ENCODE measurements around the gene FOXO6.

The FOXO6 gene

DNA sequence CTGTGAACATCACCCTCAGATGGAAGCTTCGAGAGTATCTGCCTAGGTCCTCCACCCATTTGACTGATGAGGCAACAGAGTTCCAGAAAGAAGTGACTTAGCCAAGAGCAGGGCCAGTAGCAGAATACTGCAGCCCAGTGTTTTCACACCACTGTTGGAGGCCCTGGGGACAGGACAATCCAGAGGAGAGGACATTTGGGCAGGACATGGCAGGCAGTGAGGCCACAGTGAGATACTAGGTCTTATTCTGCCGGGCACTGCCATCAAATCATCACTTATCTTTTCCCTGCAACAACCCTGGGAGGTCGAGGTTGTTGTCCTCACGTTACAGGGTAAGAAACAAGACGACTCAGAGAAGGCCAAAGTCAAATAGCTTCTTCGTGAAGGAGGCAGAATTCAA, 5.5 kb upstream of the FOXO6 start:
- TF ChIP-seq, protein P1, sequence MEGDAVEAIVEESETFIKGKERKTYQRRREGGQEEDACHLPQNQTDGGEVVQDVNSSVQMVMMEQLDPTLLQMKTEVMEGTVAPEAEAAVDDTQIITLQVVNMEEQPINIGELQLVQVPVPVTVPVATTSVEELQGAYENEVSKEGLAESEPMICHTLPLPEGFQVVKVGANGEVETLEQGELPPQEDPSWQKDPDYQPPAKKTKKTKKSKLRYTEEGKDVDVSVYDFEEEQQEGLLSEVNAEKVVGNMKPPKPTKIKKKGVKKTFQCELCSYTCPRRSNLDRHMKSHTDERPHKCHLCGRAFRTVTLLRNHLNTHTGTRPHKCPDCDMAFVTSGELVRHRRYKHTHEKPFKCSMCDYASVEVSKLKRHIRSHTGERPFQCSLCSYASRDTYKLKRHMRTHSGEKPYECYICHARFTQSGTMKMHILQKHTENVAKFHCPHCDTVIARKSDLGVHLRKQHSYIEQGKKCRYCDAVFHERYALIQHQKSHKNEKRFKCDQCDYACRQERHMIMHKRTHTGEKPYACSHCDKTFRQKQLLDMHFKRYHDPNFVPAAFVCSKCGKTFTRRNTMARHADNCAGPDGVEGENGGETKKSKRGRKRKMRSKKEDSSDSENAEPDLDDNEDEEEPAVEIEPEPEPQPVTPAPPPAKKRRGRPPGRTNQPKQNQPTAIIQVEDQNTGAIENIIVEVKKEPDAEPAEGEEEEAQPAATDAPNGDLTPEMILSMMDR (IDR thresholded peaks at IDR 0.05; ENCODE audit: control extremely low read depth, extremely low read depth, low read depth, missing control alignments), result no peak
- ChIA-PET CTCF (interaction anchor here (1.0 to 2.4 kb wide), 4 partner anchors 9 to 62 kb away, joined by 3 to 6 read pairs (median 4); no protein-coding TSS in a partner anchor), POLR2A (no interaction called here)
- DNase-seq (ENCODE audit: extremely low spot score), result no peak

DNA sequence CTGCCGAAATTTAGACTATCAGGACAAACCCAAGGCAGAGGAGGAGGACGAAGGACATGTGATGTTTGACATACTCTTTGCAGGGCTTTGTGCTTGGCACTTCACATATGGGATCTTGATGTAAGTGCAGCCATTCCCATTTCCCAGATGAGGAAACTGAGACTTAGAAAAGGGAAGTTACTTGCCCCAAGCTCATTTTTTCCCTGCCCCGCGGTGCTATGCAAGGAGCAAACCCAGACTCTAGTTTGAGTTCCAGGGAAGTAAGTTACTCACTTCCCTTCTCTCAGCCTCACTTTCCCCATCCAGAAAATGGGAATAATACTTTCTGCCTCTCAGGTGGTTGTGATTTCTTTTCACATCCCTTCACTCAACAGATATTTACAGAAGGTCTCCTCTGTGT, 4.5 kb upstream of the FOXO6 start:
- TF ChIP-seq, protein P1 (IDR thresholded peaks at IDR 0.05; ENCODE audit: control extremely low read depth, extremely low read depth, low read depth, missing control alignments), result no peak
- no peak for DNase-seq (ENCODE audit: extremely low spot score)

DNA sequence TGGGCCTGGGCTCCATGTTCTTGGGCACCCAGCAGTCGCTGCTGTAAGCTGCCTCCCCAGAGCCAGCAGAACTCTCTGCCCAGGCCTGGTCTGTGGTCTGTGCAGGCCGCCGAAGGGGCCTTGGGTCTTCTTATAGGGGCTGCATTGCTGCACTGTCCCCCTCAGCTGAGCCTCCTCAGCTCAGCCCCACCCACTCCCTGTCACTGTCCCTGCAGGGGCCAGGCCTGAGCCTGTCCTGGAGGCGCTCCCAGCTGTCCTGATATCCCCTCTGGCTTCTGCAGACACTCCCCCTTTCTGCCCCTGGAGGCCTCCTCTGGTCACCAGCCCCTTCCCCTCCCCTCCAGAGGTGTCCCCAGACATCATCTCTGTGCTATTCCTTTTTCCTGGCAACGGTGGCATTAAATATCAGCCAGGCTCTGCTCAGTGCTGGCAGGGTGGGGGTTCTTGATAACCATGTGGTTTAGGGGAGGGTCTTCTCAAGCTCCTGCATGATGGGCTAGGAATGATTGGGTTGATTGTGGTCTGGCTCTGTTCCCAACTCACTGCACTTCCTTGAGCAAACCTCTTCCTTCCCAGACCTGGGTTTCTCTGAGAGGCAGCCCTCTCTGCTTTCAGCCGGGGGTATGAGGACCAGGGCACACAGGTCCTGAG, 3.7 kb upstream of the FOXO6 start:
- no peak for DNase-seq (ENCODE audit: extremely low spot score)
- ChIA-PET POLR2A (no interaction called here), CTCF (interaction anchor here (1.0 to 1.2 kb wide), 2 partner anchors 16 to 37 kb away, joined by 3 read pairs; no protein-coding TSS in a partner anchor)
- TF ChIP-seq, protein P1 (IDR thresholded peaks at IDR 0.05; ENCODE audit: control extremely low read depth, extremely low read depth, low read depth, missing control alignments), result no peak

More for the DNA sequence above, 4.5 kb upstream of the FOXO6 start:
- ChIA-PET CTCF (interaction anchor here (1.2 to 2.4 kb wide), 2 partner anchors 38 to 61 kb away, joined by 3 to 6 read pairs; no protein-coding TSS in a partner anchor), POLR2A (no interaction called here)

DNA sequence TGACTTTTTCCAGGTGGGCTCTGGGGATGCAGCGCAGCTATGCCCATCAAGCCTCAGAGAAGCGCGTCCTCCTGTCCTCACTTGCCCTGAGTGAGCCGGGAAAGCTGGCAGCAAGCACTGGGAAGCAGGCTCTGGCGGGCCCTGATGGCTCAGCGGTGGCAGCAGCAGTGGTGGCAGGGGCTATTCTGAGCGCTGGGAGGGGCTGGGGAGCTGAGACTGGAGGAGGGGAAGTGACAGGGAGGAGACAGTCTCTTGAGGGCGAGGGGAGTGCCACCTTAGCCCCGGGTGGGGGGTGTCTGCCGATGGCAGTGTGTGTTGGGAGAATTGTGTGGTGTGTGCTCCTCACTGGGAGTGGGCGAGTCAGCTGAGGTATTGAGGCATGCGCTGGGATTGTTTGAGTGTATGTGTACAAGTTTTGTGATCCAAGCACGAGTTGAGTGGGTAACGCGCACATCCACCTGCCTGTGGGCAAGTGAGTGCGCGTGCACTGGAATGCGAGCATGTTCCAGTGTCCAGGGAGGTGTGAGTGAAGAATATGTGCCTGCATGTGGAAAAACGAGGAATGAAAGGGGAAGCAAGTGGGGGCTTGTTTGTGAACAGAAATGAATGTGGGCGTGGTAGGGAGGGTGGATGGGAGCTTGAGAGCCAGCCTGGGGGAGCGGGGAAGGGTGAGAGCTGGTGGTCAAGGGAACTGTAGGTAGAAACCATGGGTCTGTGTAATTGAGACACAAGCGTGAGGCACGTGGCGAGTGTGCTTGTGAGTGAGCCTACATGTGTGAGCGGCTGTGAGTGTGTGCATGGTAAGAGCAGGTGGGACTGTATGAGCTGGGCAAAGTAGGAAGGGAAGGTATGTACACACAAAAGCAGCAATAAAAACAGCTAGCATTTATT, 2.9 kb upstream of the FOXO6 start:
- TF ChIP-seq, protein P1 (IDR thresholded peaks at IDR 0.05; ENCODE audit: control extremely low read depth, extremely low read depth, low read depth, missing control alignments), result no peak
- POLR2A ChIA-PET, result interaction anchor here (0.5 kb wide), 1 partner anchor 14 kb away, joined by 3 read pairs; no protein-coding TSS in a partner anchor
- CTCF ChIA-PET, result interaction anchor here (1.0 kb wide), 1 partner anchor 16 kb away, joined by 3 read pairs; no protein-coding TSS in a partner anchor
- no peak for DNase-seq (ENCODE audit: extremely low spot score)

DNA sequence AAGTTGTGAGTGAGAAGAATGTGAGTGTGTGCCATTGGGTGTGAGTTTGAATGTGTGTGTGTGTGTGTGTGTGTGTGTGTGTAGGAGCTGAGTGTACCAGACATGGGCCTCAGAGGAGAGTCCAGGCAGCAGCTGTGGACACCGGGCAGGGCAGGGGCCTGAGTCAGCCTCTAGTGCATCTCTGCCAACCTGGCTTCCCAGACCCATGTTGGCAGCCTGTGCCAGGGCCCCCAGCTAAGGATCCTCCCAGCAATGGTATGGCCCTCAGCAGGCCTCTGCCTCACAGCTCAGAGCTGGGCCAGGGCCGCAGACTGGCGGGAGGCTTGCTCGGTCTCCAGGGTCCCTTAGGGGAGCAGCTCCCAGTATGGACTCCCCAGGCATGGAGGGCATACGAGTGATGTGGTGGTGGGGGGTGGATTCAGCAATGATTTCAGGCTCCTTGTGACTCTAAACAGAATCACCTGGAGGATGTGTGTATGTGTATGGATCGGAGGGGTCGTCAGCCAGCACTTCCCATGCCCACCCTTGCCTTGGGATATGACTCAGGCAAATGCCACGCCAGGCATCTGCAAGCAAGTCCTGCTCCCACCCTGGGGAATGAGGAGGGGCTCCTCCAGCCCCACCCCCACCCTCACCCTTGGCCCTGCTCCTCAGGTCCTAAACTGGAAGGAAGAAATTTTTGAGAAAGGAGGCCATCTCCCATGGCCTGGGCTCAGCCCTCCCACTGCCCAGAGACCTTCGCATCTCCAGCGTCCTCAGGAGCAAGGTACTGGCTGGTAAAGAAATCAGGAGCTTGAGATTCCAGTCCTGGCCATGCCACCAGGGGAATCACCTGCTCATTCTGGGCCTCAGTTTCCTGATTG, 1.8 kb upstream of the FOXO6 start:
- ChIA-PET POLR2A (interaction anchor here (0.5 kb wide), 1 partner anchor 15 kb away, joined by 3 read pairs; no protein-coding TSS in a partner anchor), CTCF (interaction anchor here (0.7 to 2.0 kb wide), 6 partner anchors 8 to 59 kb away, joined by 3 to 7 read pairs (median 4); no protein-coding TSS in a partner anchor)
- TF ChIP-seq, protein P1 (IDR thresholded peaks at IDR 0.05; ENCODE audit: control extremely low read depth, extremely low read depth, low read depth, missing control alignments), result no peak
- no peak for DNase-seq (ENCODE audit: extremely low spot score)
